GM08714 (cell line): ENCODE measurements around the gene DGKI.

ENCODE experiments used
- H3K4me3 ChIP-seq: fragments of 200-500 bp; sonication (Bioruptor generic); 2 replicates; pipeline ENCODE4 v1.5.1; 2014; ENCODE audit warnings: mild to moderate bottlenecking, low read length, inconsistent platforms
- ZNF274 ChIP-seq: IDR thresholded peaks from 2 replicates; pipeline ENCODE4 v1.6.1; 2012; ENCODE audit warnings: mild to moderate bottlenecking, low read depth, low read length

The DGKI gene

DNA sequence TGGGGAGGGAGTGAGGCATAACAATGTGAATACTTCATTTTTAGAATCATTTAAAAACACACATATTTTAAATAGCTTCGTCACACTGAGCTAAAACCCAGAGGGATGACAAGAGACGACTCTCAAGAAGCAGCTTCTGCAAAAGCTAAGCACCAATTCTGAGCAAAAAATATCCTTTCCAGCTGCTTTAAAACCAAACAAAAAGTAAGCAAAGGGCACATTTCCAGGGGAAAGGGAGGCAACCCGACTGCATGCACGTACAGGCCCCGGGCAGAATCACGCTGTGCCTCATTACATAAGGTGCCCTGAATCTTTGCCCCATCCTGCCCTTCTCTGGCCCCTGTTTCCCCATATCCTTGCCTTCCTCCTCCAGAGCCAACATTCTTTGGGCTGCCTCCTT lies 78.4 kb downstream of the DGKI start:
- TF ChIP-seq ZNF274: no peak
- H3K4me3 ChIP-seq: no peak overlapping the region

DNA sequence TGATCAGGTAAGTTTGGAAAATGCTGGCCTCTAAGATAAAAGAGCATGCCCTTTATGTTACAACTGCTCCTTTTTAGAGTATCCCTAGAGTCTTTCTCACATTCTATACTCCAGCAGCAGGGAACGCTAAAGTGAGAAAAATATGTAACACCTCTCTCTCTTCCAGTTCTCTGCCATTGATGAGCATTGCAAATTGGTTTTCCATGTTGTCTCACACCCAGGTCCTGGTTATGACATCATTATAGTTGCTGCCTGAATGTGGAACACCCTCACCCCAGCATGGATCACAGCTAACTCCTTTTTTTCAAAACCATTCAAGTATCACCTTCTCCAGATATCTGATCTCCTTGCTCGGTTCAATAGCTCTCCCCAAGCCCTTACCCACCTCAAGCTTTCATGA lies 84.4 kb downstream of the DGKI start:
- no peak for TF ChIP-seq ZNF274
- no peak overlapping the region for H3K4me3 ChIP-seq

DNA sequence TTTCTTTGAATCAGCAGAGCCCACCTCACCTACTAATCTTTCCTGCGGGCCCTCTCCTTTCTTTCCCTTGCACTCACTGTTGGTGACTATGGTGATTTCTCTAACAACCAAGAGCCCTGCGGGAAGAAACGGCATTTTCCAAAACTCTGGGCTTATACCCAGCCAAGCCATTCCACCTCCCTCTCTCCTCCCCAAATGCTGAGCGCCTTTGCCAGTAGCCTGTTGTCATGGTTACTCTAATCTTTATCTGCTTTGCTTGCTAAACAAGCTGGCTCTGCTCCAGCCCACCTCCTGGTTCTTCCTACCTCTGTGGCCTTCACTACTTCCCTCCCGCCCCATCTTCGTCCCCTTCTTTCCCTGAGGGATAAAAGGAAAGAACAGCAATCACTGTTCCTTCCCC lies 86.7 kb downstream of the DGKI start:
- H3K4me3 ChIP-seq: no peak overlapping the region
- TF ChIP-seq ZNF274: no peak

DNA sequence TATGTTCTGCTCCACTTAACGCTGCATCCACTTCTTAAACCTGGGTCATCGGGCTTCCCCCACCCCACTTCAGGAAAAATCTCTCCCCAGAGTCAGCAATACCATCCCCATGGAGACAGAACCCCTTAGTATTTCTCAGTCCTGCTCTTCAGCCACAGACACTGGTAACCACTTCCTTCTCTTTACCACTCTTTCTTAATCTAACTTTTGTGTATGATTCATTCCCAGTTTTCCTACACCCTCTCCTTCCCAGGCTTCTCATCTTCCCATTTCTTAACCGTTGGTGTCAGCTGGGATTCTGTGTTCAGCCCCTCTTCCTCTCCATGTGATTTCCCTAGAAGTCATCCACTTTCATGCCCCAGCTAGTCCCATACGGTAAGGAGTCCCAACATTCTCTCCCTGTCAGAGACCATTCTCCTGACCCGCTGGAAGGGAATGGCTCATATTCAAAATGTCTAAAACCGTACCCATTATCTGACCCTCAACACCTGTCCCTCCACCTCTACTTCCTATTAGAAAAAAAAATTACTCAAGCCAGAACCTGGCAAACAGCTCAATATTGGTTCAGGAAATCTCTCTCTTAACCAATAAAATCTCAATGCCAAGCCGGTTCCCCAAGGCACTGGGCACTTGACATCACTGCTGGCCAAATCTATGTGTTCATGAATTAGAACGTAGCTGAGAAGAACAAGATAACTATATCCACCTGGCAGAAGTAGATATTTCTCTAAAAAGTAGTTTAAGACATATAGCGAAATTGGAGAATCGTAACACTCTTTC lies 89.4 kb downstream of the DGKI start:
- no peak overlapping the region for H3K4me3 ChIP-seq
- no peak for TF ChIP-seq ZNF274

DNA sequence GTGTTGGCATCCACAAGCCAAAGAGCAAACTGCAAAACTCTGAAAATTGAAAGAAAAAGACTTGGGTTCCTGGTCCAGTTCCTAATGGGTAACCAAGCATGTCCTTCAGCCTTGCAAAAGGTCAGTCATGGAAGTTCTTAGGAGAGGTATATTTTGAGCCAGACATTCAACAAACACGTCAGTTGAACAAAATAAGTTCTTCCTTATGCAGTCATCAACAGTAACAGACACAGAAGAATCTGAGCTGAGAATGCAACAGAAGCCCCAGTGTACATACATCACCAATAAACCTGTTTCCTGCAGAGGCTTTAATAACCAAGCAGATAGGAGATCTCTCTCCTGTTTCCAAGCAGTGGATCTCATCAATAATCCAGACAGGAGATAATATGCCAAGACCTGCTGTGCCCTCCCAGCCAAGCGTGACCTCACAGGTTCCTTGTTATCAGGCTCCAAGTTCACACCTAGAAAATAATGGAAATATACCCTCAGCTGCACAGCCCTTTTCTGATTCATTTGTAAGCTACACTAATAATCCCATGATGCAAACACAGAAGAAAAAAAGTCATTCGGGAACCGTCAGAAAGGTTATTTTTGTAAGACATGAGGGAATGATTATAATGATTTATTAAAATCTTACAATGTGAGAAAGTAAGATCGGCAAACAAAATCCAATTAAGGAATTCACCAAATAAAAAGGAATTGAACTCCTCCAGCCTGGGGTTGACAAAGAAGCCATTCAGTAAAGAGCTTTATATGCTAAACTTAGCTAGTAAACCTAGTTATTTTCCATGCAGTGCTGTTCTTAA lies 90.7 kb downstream of the DGKI start:
- no peak overlapping the region for H3K4me3 ChIP-seq
- no peak for TF ChIP-seq ZNF274

DNA sequence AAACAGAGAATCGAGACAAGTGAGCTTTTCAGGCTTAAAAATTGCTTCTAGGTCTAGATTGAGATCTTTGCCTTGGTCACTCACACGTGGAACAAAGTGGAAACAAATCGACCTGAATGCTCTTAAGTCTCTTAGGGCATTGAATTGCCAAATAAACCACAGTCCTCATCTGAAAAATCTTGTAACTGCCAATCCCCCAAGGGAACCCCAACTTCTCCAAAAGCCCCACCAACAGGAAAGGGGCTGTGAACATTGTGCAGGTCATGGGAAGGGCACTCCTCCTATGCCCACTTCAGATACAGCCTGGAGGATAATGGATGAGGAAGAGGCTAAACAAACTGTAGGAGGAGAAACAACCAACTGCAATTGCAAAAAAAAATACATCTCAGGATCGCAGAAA lies 91.3 kb downstream of the DGKI start:
- H3K4me3 ChIP-seq: no peak overlapping the region
- no peak for TF ChIP-seq ZNF274

DNA sequence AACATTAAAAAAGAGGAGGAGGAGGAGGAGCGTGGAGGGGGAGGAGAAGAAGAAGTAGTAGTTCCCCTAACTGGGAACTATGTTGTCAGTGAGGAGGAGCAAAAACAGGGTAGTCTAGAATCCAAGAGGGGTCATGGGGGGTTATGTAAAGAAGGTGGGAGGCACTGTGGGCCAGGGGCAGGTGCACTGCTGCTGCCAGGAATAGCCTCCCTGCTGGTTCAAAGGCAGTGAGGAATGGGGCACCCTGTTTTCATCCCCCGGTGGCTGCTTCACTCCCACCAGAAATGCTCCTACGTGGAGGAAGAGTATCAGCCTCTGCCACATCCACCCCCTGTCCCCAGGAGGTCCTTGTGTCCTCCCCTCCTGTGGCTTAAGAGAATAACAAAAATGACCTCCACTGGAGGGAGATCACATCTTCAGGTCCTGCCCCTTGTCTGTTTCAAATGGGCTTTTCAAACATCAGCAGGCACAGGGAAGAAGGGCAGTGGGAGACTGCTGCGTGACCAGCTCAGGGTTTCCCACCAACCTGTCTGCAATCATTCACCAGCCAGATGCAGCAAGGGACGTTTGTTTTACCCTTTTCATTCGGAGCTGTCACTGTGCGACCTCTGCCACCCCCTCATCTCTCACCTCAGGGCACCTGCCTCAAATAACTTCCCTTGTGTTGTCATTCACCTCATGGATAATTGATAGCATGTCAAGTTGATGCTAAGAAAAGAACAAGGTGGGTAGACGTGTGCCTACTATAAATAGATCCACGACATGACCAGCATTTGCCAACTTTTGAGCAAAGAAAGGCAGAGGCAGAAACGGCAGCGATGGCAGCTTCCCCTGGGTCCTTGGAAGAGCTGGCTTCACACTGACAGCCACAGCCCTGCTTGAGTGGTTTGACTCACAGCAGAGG lies 92.6 kb downstream of the DGKI start:
- H3K4me3 ChIP-seq: no peak overlapping the region; the same call in 1 of the 2 replicates
- no peak for TF ChIP-seq ZNF274

DNA sequence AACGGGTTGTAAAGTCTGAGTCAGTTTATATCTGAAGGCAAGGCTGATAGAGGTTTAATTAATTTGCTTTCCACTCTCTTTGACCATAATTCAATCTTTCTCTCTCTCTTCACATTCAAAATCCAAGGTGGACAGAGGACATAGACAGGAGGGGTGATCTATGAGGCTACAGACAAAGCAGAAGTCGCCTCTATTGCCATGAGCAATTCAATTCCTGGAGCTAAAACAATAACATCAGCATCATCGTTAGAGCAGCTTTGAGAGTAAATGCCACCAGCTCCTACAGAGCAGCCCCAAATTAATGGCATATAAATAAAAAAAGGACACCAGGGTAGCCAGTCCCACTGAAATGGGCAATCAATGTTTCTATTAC lies 93.2 kb downstream of the DGKI start:
- H3K4me3 ChIP-seq: no peak overlapping the region
- TF ChIP-seq ZNF274: no peak

DNA sequence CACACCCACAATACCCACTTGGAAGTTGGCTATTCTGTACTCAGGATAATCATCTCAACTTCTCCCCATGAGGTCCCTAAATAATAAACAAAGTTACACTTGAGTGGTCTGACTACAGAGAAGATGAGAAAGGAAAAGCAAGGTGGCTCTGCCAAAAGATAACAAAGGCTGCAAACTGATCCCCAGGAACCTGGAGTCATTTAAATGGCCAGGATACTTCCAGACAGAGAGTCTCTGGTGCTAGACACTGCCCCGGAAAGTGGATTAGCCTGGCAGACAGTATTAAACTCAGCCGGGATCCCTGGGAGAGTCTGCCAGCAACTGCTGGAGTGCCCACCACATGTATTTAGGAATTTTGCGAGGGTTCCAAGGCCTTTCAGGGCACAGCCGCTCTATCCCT lies 93.7 kb downstream of the DGKI start:
- TF ChIP-seq ZNF274: no peak
- no peak overlapping the region for H3K4me3 ChIP-seq

DNA sequence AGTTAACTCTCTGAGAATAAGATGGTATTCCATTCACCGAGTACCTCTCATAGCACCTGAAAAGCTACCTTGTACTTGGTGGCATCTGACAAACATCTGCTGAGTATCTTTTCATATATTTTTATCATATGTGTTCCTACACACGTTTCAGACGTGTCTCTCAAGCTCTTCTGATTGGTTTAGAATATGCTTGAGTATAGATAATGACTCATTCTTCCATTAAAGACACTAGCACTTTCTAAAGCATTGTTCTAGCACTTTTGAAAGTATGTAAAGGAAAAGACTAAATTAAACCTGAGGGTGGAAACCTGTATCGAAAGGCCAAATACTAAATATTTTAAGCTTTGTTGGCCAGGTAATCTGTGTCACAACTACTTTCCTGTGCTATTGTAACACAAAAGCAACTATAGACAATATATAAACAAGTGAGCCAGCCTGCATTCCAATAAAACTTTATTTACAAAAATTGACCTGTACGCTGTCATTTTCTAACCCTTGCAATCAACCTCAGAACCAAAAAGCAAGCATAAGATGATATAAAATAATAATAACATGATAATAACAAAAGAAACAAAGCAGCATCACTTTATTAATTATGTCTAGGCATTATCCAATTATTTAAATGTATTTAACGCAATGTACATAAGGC lies 95.3 kb downstream of the DGKI start:
- no peak overlapping the region for H3K4me3 ChIP-seq
- TF ChIP-seq ZNF274: no peak

DNA sequence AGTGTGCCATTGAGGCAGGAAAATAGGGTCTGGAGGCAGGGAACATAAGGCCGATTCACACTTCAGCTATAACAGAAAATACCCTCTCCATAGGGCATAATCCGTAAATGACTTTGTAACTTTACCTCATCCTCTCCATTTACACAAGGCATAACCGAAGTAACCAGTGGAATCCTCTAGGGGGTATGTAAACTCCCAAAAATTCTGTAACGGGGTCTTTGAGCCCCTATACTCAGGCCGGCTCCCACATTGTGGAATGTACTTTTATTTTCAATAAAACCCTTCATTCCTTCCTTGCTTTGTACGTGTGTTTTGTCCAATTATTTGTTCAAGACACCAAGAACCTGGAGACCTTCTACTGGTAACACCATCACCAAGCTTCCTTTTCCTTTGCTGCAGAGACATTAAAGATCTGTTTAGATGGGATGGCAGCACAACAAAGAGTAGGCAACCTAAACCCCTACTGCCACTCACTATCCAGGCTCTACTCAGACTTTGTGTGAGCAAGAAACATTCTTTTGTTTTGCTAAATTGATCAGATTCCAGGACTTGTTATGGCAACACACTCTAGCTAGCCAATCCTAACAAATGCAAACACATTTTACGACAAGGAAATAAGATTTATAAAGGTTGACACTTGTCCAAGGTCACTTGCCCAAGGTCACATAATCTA lies 99.3 kb downstream of the DGKI start:
- H3K4me3 ChIP-seq: no peak overlapping the region
- TF ChIP-seq ZNF274: no peak

DNA sequence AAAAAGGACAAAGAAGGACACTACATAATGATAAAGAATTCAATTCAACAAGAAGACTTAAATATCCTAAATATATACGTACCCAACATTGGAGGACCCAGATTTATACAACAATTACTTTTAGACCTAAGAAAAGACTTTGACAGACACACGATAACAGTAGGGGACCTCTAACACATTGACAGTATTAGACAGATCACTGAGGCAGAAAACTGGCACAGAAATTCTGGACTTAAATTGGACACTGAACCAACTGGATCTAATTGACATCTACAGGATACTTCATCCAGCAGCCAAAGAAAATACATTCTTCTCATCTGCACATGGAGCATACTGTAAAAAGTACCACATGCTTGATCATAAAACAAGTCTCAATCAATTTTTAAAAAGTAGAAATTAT lies 103.8 kb downstream of the DGKI start:
- TF ChIP-seq ZNF274: no peak
- no peak overlapping the region for H3K4me3 ChIP-seq

DNA sequence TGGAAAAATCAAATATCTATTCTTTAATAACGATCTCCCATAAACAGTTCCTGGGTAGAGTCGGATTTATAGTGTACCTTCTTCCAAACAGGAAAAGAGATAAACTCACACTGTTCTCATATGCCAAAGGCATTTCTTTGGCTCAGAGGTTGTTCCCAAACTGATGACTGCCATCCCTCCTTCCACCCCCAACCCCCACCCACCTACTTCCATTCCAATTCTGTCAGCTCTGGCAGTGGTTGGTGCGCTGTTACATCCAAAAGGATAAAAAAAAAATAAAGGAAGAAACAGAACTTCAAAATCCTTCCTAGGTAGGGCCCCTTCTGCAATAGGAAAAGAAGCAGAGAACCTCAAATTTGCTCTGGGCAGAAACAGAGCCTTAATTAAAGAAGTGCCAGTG lies 104.7 kb downstream of the DGKI start:
- H3K4me3 ChIP-seq: no peak overlapping the region
- no peak for TF ChIP-seq ZNF274

DNA sequence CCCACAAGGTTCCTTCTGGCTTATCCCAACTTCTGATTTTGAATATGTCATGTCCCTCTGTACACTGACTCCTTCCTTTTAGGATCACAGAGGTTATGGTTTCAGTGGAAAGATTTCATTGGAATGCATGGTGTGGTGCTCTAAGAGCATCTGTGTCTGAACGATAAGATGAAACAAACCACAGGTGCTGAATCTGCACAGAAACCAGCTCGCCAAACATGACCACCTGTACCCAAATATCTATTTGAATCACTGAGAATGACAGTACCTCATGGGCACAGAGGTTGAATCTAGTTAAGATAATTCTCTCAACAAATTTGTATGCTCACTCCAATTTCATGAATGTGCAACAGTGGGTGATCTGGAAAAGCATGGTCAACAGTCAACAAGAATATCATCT lies 105.3 kb downstream of the DGKI start:
- TF ChIP-seq ZNF274: no peak
- no peak overlapping the region for H3K4me3 ChIP-seq
